ENCODE data around the gene STARD13.

DNA sequence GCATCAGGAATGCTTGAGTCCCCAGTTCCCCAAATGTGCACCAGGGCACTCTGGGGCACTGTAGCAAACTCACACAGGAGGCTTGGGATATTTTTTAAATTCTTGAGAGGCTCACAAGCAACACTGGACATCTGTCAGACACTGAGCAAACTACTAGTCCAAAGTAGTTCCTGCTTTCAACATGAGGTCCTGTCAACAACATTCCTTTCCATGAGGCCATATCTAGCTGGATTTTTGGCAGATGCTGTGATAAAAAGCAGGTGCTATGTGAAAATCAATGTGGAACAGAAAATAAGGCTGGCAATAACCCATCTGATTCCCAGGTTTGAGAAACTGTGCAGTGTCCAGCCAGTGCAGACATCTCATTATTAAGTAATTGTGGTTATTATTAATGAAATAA lies 50.5 kb downstream of the STARD13 start:
- TF ChIP-seq, protein P1, sequence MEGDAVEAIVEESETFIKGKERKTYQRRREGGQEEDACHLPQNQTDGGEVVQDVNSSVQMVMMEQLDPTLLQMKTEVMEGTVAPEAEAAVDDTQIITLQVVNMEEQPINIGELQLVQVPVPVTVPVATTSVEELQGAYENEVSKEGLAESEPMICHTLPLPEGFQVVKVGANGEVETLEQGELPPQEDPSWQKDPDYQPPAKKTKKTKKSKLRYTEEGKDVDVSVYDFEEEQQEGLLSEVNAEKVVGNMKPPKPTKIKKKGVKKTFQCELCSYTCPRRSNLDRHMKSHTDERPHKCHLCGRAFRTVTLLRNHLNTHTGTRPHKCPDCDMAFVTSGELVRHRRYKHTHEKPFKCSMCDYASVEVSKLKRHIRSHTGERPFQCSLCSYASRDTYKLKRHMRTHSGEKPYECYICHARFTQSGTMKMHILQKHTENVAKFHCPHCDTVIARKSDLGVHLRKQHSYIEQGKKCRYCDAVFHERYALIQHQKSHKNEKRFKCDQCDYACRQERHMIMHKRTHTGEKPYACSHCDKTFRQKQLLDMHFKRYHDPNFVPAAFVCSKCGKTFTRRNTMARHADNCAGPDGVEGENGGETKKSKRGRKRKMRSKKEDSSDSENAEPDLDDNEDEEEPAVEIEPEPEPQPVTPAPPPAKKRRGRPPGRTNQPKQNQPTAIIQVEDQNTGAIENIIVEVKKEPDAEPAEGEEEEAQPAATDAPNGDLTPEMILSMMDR (IDR thresholded peaks at IDR 0.05) = no peak
- TF ChIP-seq EZH2 (IDR thresholded peaks at IDR 0.05; ENCODE audit: borderline replicate concordance, insufficient read depth, low read depth, low read length, poor library complexity, severe bottlenecking) = no peak

Measured in B cell (primary cell).